ENCODE data around the gene CDC42EP5. TPM values are rescaled to one million over a fixed set of nuclear protein-coding genes. Genes with fewer than 3 reads are reported as not detected.

The CDC42EP5 gene
- not detected in 2 replicates for total RNA-seq

GRCh38 chr19:54473071-54473891, at the start of gene CDC42EP5:
Gene CDC42EP5, minus strand, starts transcription at chr19:54473296. Its CDS starts 7,749 bp downstream, at chr19:54465547.
- no peaks in the 10 kb centered on the region for H3K36me3 Mint-ChIP-seq (ENCODE audit: low read depth)
- no peak within 1 kb of the TSS for H3K4me3 Mint-ChIP-seq
- peaks cover 36% of the 10 kb centered on the region for H3K27me3 Mint-ChIP-seq
- ChIA-PET POLR2A (interaction anchor here (0.6 to 1.0 kb wide), 2 partner anchors 10 to 12 kb away, joined by 3 read pairs; partner anchors contain the start of gene LENG9), CTCF (interaction anchor here (1.0 kb wide), 1 partner anchor 8 kb away, joined by 3 read pairs; no protein-coding TSS in a partner anchor)
- peaks cover 14% of the 10 kb centered on the region for H3K4me1 Mint-ChIP-seq
- no peak within 1 kb of the TSS for H3K27ac Mint-ChIP-seq
- intact Hi-C loops (cut with micrococcal nuclease): no loop called here
- DNase-seq: no peak
- no peak for ATAC-seq (ENCODE audit: low read depth)
- H3K9me3 Mint-ChIP-seq: no peaks in the 10 kb centered on the region
- TF ChIP-seq CTCF (IDR thresholded peaks at IDR 0.05): no peak

GRCh38 chr19:54521860-54522513, 48.9 kb upstream of the CDC42EP5 start:
- intact Hi-C loops (cut with micrococcal nuclease): no loop called here
- H3K27ac Mint-ChIP-seq: no peak overlapping the region
- peaks cover 36% of the 10 kb centered on the region for H3K27me3 Mint-ChIP-seq
- H3K9me3 Mint-ChIP-seq: no peaks in the 10 kb centered on the region
- H3K4me1 Mint-ChIP-seq: peaks cover 28% of the 10 kb centered on the region
- DNase-seq (no peak), ATAC-seq (ENCODE audit: low read depth) (no peak)
- no peak overlapping the region for H3K4me3 Mint-ChIP-seq
- ChIA-PET CTCF (no interaction called here), POLR2A (no interaction called here)
- no peak for TF ChIP-seq CTCF (IDR thresholded peaks at IDR 0.05)
- no peaks in the 10 kb centered on the region for H3K36me3 Mint-ChIP-seq (ENCODE audit: low read depth)

GRCh38 chr19:54521022-54521859, 48.1 kb upstream of the CDC42EP5 start:
- Mint-ChIP-seq H3K36me3 (ENCODE audit: low read depth) (no peaks in the 10 kb centered on the region), H3K27me3 (peaks cover 35% of the 10 kb centered on the region), H3K4me3 (peak overlapping the region; percentile 40), H3K9me3 (no peaks in the 10 kb centered on the region), H3K4me1 (peaks cover 28% of the 10 kb centered on the region), H3K27ac (no peak overlapping the region)
- TF ChIP-seq CTCF (IDR thresholded peaks at IDR 0.05): no peak
- ATAC-seq (ENCODE audit: low read depth): no peak
- intact Hi-C loops (cut with micrococcal nuclease): no loop called here
- CTCF ChIA-PET: no interaction called here
- DNase-seq: no peak
- POLR2A ChIA-PET: no interaction called here

GRCh38 chr19:54518844-54519243, 45.7 kb upstream of the CDC42EP5 start:
- intact Hi-C loops (cut with micrococcal nuclease): no loop called here
- H3K27me3 Mint-ChIP-seq: peaks cover 42% of the 10 kb centered on the region
- ChIA-PET CTCF (no interaction called here), POLR2A (no interaction called here)
- ATAC-seq (ENCODE audit: low read depth) (no peak), DNase-seq (no peak)
- H3K27ac Mint-ChIP-seq: no peak overlapping the region
- H3K4me1 Mint-ChIP-seq: peaks cover 28% of the 10 kb centered on the region
- H3K9me3 Mint-ChIP-seq: no peaks in the 10 kb centered on the region
- TF ChIP-seq CTCF (IDR thresholded peaks at IDR 0.05): no peak
- no peak overlapping the region for H3K4me3 Mint-ChIP-seq
- no peaks in the 10 kb centered on the region for H3K36me3 Mint-ChIP-seq (ENCODE audit: low read depth)
